Heart right ventricle (tissue), 16 donors: Measurements from ENCODE around the gene RPL18A. TPM values are rescaled to one million over a fixed set of nuclear protein-coding genes. Genes with fewer than 3 reads are reported as not detected.
"Not testable (repeated sequence)": the region's sequence is repeated elsewhere in the genome, so short reads cannot be mapped to it uniquely, and the experiment has no call there.

Experiments used
- ATAC-seq, 8 donors: fragments of 200-7000 bp; cut with Tn5 transposase; one replicate each; pipeline ENCODE4 v1.9.1; 2020; ENCODE audit warnings: mild to moderate bottlenecking in 8 of 8, moderate library complexity in 8 of 8, moderate number of reproducible peaks in 1 of 8
- DNase-seq, 2 donors: peaks; one replicate each; pipeline ENCODE4 v3.0.0-alpha.2; 2020
- H3K27ac ChIP-seq, 10 donors: fragments of 200-600 bp; sonication (generic) in 2 of 10; one replicate each; pipeline versions ENCODE4 v1.5.0 to v1.8.0; 2020 to 2022; ENCODE audit warnings: mild to moderate bottlenecking in 3 of 10
- H3K27me3 ChIP-seq, 7 donors: fragments of 200-600 bp; one replicate each; pipeline ENCODE4 v1.8.0; 2021 to 2022; ENCODE audit warnings: mild to moderate bottlenecking in 2 of 7
- H3K36me3 ChIP-seq, 9 donors: fragments of 200-600 bp; sonication (generic) in 1 of 9; one replicate each; pipeline versions ENCODE4 v1.5.0 to v1.8.0; 2020 to 2022; ENCODE audit warnings: mild to moderate bottlenecking in 2 of 9
- H3K4me1 ChIP-seq, 9 donors: fragments of 200-600 bp; sonication (generic) in 1 of 9; one replicate each; pipeline versions ENCODE4 v1.5.0 to v1.8.0; 2020 to 2022; ENCODE audit warnings: mild to moderate bottlenecking in 4 of 9
- H3K4me3 ChIP-seq, 10 donors: fragments of 200-600 bp; sonication (generic) in 2 of 10; one replicate each; pipeline versions ENCODE4 v1.5.0 to v1.8.0; 2020 to 2022; ENCODE audit warnings: mild to moderate bottlenecking in 7 of 10, moderate library complexity in 2 of 10
- H3K9me3 ChIP-seq, 11 donors: fragments of 200-600 bp in 10 of 11; sonication (generic) in 2 of 11; one replicate each; pipeline versions ENCODE4 v1.5.0 to v1.8.0; 2013 to 2022; ENCODE audit warnings: mild to moderate bottlenecking in 2 of 11, control low read depth in 1 of 11, moderate library complexity in 1 of 11
- CTCF ChIP-seq, 9 donors: fragments of 200-600 bp; sonication (generic) in 2 of 9; IDR thresholded peaks; one replicate each; pipeline versions ENCODE4 v1.5.0 to v1.8.0; 2021 to 2022; ENCODE audit warnings: antibody characterized with exemption in 9 of 9, mild to moderate bottlenecking in 5 of 9, moderate library complexity in 1 of 9
- WGBS, 2 donors: extraction: QIAGEN DNeasy Blood & Tissue Kit; methylation state at CpG; one replicate each; pipeline ENCODE4 v1.1.7; 2013; ENCODE audit warnings: inconsistent platforms in 1 of 2; 5-methylcytosine and 5-hydroxymethylcytosine counted together
- intact Hi-C, 10 donors: fragments of 100-400 bp; cut with DNase I; formaldehyde crosslinking; loops; one replicate each; pipeline versions ENCODE4 v1.11.1 to v1.14.2; 2022
- polyA plus RNA-seq, 2 donors: library from polyadenylated mRNA; stranded (reverse); fragments of 200-250 nt; gene quantifications; one replicate each; pipeline ENCODE4 v1.2.3, GENCODE V29; 2013
- total RNA-seq, 10 donors: library from RNA; stranded (reverse); fragmentation: NEBNext Ultra II Directional in 3 of 10; extraction: Animal tissue kit (Norgen Biotek cat#: 25700) in 3 of 10; gene quantifications; one replicate each; pipeline versions ENCODE4 v1.2.1 to v1.2.4, GENCODE V29; 2021 to 2023
- donor health status: Arrhythmogenic right ventricular cardiomyopathy.
- donor health status: ischemic (EF 13 %, LVEDD 7.1; RV severe dilation, severe dysfunction).
- donor health status: healthy with polysubstance abuse.
- donor health status: DM: no; HTN: yes; CAD: no.
- donor health status: DM: no; HTN: no; CAD: no.
- donor health status: ischemic (EF 25% LVEDD 6.9; RV normal size, moderate dysfunction).
- donor health status: ischemic (EF 25% LVEDD 5.7; RV mildly dilated, moderate dysfunction).
- donor health status: healthy.
- donor health status: DM: yes; HTN: yes; CAD: no.
- donor health status: Ischemic cardiomyopathy.
- donor health status: ischemic (EF 35%, LVEDD 5.7; RV mildly dilated, moderate dysfunction).
- donor health status: nonischemic (EF 11% LVEDD 7.7; RV severe dilation, severe dysfunction).
- donor health status: DM: yes; HTN: yes; CAD: no.
- donor health status: PGD.
- donor health status: ischemic (EF 29% LVEDD 5.4; RV normal size, mild dysfunction).
- donor health status: nonischemic (EF 23%, LVEDD 6.1; RV moderate dilation, normal function).

Gene RPL18A
- total and polyA plus RNA-seq, 12 donors, result 623 to 2,570 (median 686) TPM

GRCh38 chr19:17881701-17882100 lies 22.0 kb downstream of the RPL18A start:
- DNase-seq (no peak), ATAC-seq (no peak)
- intact Hi-C loops, result no loop called here
- no peaks in the 10 kb centered on the region for H3K4me1 ChIP-seq
- no peak overlapping the region for H3K4me3 ChIP-seq
- H3K36me3 ChIP-seq, result no peaks in the 10 kb centered on the region
- H3K27me3 ChIP-seq, result peaks cover 0 to 38% (median 11%) of the 10 kb centered on the region in 7 donors
- TF ChIP-seq CTCF (IDR thresholded peaks at IDR 0.05), result no peak
- no peak overlapping the region for H3K27ac ChIP-seq
- H3K9me3 ChIP-seq, result no peaks in the 10 kb centered on the region
- 67 to 68% methylated on average over 7 of the region's 7 CpGs for WGBS, 2 donors

- 64 to 68% methylated on average over 32 to 33 of the region's 33 CpGs for WGBS, 2 donors
- no peak for TF ChIP-seq CTCF (IDR thresholded peaks at IDR 0.05)
- intact Hi-C loops, result no loop called here
- no peaks in the 10 kb centered on the region for H3K4me1 ChIP-seq
- DNase-seq, result no peak
- no peak overlapping the region for H3K4me3 ChIP-seq
- no peak for ATAC-seq
- no peaks in the 10 kb centered on the region for H3K9me3 ChIP-seq
- H3K27me3 ChIP-seq, result peaks cover 0 to 27% (median 5%) of the 10 kb centered on the region in 7 donors
- no peaks in the 10 kb centered on the region for H3K36me3 ChIP-seq
- H3K27ac ChIP-seq, result no peak overlapping the region
Measured at GRCh38 chr19:17883627-17884410, 24.1 kb downstream of the RPL18A start.

- no peaks in the 10 kb centered on the region for H3K4me1 ChIP-seq
- no peaks in the 10 kb centered on the region for H3K9me3 ChIP-seq
- no peak overlapping the region for H3K27ac ChIP-seq
- peaks cover 0 to 41% (median 18%) of the 10 kb centered on the region in 7 donors for H3K27me3 ChIP-seq
- no peak for ATAC-seq
- intact Hi-C loops, result no loop called here
- TF ChIP-seq CTCF (IDR thresholded peaks at IDR 0.05), result no peak
- H3K36me3 ChIP-seq, result no peaks in the 10 kb centered on the region
- 79 to 80% methylated on average over 7 of the region's 7 CpGs for WGBS, 2 donors
- no peak for DNase-seq
- H3K4me3 ChIP-seq, result no peak overlapping the region
Measured at GRCh38 chr19:17886515-17886914, 26.8 kb downstream of the RPL18A start.

GRCh38 chr19:17887221-17887620 lies 27.5 kb downstream of the RPL18A start:
- peaks cover 0 to 41% (median 24%) of the 10 kb centered on the region in 7 donors for H3K27me3 ChIP-seq
- intact Hi-C loops, H3K4me3 ChIP-seq, ATAC-seq, H3K27ac ChIP-seq, H3K9me3 ChIP-seq, DNase-seq, H3K36me3 ChIP-seq, H3K4me1 ChIP-seq: not testable (repeated sequence)
- WGBS, 2 donors, result 74 to 76% methylated on average over 4 of the region's 4 CpGs

GRCh38 chr19:17888260-17888659 lies 28.6 kb downstream of the RPL18A start:
- DNase-seq (no peak), ATAC-seq (no peak)
- Histone ChIP-seq H3K27ac (no peak overlapping the region), H3K27me3 (peaks cover 0 to 40% (median 24%) of the 10 kb centered on the region in 7 donors), H3K4me3 (no peak overlapping the region), H3K9me3 (no peaks in the 10 kb centered on the region), H3K4me1 (no peaks in the 10 kb centered on the region), H3K36me3 (no peaks in the 10 kb centered on the region)
- TF ChIP-seq CTCF (IDR thresholded peaks at IDR 0.05), result no peak
- 80 to 83% methylated on average over 7 of the region's 7 CpGs for WGBS, 2 donors
- intact Hi-C loops, result no loop called here
